KBM-7 (cell line): ENCODE data around the gene CWC27.
A peak's percentile ranks its signal among the peaks of the same experiment; 100 is the strongest.
"Not testable (repeated sequence)": the region's sequence is repeated elsewhere in the genome, so short reads cannot be mapped to it uniquely, and the experiment has no call there.

Source experiments
- DNase-seq: peaks from one replicate; pipeline ENCODE4 v3.0.0-alpha.2; 2015
- in situ Hi-C: fragments of 300-500 bp; cut with MboI; formaldehyde crosslinking; loops from 2 replicates; pipeline ENCODE4 v1.14.3; 2020; ENCODE audit warnings: low sequenced_read_pairs, low pct_unique_long_range_greater_than_20kb, mixed read lengths

Gene CWC27

DNA sequence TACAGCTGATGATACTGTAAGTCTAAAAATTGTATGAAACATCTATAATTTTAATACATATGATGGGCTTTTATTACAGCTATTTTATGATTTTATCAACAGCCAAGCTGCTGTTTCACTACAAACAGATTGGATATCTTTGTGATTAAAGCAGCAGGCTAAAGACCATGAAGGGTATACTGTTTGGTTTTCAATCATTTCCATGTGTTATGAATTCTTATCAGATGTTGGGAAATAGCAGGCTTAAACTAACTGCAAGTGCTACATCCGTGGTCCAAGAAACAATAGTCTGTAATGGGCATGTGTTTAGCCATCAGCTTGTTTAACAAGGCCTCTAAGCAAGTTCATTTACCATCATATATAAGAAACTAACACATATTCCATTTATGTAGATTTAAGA is 107.5 kb downstream of the CWC27 start:
- no peak for DNase-seq
- in situ Hi-C loops: no loop called here

DNA sequence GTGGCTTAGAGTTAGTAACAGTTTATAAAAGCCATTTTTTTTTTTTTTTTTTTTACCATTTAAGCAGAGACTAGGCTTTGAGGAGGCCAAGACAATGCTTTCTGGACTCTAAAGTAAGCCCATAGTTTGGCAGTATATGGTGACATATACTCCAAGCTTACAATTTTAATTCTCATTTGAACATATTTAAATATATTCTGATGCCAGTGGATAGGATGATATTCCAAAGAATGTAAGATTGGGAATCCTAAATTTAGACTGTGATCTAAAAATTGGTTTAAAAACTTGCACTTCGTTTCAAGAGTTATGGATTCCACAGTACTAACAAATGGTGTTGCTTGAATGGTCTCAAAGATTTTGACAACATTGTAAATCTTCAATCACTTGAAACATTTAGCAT is 112.1 kb downstream of the CWC27 start:
- no peak for DNase-seq
- in situ Hi-C loops: no loop called here

DNA sequence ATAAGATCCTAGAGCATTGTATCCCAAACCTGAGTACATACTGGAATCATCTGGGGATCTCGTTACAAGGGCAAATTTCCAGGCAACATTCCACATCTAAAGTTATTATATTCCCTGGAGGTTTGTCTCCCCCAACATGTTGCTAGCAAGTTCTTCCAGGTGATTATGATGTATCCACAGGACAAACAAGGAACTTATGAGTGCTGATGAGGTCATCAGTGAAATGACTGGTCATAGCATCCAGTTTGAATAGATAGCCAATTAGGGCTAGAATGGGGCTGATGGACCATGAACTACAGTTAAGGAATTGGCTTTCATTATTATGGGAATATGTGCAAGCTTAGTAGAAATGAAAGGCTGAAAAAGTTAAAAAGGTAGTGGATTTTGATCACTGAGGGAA is 115.2 kb downstream of the CWC27 start:
- in situ Hi-C loops: no loop called here
- no peak for DNase-seq

DNA sequence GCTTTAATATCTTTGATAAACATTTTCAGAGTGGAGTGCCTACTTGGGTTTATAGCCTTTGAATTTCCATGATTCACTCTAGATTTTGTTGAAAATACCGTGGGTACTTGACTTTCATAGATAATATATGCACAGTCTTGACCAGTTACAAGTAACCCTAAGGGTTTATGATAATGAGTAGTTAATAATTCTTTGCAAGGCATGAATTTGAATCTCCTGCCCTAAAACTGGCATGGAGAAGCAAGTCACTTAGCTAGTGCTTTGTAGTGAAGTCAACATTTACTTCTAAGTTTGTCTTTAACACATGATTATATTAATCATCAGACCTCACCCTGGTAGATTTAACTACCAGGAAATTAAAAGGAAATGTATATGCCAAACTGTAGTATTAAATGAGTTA is 115.8 kb downstream of the CWC27 start:
- in situ Hi-C loops: no loop called here
- no peak for DNase-seq

DNA sequence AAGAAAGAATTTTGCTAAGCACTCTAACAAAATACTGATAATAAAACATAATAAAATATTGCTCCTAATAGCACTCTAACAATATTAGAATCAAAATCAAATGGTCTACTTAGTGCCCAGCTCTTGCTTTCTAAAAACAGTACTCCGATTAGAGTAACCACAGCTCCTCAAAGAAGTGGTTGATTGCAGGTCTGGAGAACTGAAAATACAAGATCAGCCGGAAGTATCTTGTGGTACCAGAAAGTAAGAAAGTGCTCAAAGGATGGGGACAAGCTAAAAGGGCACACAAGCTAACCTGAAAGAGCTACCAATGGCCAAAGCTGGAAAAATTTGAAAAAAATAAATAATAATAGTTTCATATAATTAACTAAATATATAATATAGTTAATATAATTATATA is 119.2 kb downstream of the CWC27 start:
- no peak for DNase-seq
- in situ Hi-C loops: no loop called here

DNA sequence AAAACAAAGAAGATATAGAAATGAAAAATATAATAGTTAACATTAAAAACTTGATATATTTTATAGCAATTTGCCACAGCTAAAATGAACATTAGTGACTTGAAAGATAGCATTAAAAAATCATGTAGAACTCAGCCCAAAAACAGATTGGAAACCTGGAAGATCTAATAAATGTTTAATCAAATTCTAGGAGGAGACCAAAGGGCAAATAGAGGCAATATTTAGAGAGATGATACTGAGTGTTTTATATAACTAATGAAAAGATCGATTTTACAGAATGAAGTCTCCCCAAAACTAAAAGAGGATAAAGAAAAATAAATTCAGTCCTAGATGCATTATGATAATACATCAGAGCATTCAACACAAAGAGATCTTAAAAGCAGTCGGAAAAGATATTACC is 127.0 kb downstream of the CWC27 start:
- no peak for DNase-seq
- in situ Hi-C loops: no loop called here

DNA sequence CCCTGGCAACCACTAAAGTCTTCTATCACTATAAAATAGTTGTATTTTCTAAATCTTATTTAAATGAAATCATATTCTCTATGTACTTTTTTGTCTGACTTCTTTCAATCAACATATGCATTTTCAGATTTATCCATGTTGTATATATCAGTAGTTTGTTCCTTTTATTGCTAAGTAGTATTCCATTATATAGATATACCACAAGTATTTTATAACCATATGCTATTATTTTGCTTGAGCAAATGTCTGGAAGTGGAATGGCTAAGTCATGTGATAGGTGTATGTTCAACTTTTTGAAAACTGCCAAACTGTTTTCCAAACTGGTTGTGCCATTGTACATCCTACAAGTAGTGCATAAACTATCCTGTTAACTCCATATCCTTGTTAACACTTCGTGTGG is 131.1 kb downstream of the CWC27 start:
- DNase-seq: no peak

DNA sequence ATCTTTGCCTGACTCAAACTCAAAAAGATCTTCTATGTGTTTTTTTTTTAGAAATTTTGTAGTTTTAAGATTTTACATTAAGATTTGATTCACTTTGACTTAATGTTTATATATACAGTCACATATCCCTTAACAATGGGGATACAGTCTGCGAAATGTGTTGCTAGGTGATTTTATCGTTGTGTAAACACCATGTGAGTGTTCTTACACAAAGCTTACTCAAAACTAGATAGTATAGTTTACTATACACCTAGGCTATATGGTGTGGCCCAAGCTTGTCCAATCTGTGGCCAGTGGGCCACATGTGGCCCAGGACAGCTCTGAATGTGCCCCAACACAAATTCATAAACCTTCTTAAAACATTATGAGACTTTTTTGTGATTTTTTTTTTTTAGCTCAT is 131.9 kb downstream of the CWC27 start:
- no peak for DNase-seq
- in situ Hi-C loops: no loop called here

More for the DNA sequence above, 131.1 kb downstream of the CWC27 start:
- in situ Hi-C loops: no loop called here

DNA sequence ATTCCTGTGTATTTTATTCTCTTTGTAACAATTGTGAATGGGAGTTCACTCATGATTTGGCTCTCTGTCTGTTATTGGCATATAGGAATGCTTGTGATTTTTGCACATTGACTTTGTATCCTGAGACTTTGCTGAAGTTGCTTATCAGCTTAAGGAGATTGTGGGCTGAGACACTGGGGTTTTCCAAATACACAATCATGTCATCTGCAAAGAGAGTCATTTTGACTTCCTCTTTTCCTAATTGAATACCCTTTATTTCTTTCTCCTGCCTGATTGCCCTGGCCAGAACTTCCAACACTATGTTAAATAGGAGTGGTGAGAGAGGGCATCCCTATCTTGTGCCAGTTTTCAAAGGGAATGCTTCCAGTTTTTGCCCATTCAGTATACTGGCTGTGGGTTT is 138.7 kb downstream of the CWC27 start:
- in situ Hi-C loops: not testable (repeated sequence)
- peak; percentile 13 for DNase-seq

DNA sequence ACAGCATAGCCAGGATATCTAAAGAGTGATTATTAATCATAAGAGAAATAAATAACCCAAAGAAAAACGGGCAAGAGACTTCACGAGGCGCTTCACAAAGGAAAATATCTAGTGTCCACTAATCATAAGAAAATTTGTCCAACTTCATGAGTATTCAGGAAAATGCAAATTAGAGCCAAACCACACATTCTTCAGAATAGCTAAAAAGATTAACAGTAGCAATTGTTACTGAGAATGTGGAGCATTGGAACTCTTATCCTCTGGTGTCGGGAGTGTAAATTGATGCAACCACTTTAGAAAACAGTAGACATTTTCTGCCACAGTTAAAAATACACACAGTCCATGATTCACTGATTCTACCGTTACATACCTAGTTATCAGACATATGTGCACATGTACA is 145.7 kb downstream of the CWC27 start:
- DNase-seq: no peak
- in situ Hi-C loops: no loop called here

DNA sequence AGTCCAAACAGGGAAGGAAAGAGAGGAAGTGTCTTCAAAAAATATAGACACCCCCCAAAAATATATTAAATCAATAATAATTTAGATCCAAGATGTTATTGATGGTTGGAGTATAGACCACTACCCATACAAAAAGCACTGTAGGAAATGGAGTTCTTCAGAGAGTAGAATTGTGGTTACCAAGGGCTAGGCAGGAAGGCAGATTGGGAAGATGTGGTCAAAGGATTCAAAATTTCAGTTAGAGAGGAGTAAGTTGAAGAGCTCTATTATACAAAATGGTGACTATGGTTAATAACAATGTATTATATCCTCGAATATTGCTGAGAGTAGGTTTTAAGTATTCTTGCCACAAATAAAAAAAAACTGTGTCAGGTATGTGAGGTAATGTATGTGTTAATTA is 149.4 kb downstream of the CWC27 start:
- peak; percentile 32 for DNase-seq
- in situ Hi-C loops: no loop called here

DNA sequence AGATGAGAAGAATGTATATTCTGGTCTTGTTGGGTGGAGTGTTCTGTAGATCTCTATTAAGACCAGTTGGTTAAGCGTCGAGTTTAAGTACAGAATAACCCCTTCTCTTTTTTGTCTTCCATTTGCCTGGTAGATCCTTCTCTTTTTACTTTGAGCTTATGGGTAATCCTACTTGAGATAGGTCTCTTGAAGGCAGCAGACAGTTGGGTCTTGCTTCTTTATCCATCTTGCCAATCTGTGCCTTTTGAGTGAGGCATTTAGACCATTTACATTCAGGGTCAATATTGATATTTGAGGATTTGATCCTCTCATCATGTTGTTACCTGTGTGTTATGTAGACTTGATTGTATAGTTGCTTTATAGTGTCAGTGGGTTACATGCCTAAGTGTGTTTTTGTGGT is 152.7 kb downstream of the CWC27 start:
- in situ Hi-C loops: no loop called here
- no peak for DNase-seq

DNA sequence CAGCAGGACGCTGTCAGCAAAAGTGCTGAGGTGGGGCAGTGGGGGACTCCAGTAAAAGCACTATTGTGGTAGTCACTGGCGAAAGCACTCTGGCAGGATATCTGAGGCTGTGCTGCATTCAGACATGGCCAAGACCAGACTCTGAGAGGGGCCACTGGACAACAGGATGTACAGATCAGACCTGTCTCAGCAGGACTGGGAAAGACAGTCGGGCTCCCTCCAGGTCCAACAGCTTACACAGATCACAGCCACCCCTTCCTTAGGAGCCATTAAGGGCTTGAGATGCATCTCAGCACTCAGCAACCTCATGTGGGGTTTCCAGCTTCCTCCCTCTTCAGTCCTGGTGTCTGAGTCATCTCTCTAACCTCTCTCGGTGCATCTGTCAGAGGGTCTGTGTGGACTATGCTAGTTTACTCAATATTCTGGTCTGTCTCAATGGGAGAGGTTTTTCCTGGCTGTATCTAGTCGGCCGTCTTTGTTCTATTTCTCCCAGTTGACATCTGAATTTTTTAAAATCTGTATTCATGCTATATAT is 154.5 kb downstream of the CWC27 start:
- in situ Hi-C loops: no loop called here
- no peak for DNase-seq

DNA sequence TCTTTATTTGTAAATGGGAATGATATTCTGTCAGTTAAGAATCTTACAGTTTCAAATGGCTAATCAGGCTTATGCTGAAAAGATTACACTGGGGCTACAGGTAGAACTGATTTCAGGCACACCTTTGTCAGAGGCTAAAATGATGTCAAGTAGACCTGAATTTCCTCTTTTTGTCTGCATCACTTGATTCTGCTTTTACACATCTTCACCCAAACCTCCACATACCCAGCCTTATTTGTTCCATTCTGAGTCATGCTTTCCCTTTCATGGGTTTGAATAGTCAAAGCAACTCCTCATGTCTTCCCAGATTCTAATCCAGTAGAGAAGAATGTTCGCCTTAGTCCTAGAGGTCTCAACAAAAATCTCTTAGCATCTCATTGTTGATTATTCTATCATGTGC is 156.4 kb downstream of the CWC27 start:
- in situ Hi-C loops: no loop called here
- DNase-seq: no peak

DNA sequence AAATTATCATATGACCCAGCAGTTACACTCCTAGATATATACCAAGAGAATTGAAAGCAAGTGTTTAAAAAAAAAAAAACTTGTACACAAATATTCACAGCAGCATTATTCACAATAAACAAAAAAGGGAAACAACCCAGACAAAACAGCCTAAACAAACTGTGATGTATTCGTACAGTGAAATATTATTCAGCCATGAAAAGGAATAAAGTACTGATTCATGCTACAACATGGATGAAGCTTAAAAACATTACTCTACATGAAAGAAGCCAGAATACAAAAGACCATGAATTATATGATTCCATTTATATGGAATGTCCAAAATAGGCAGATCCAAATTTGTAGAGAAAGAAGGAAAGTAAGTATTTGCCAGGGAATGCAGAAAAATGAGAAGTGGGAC is 161.1 kb downstream of the CWC27 start:
- DNase-seq: no peak
- in situ Hi-C loops: no loop called here

DNA sequence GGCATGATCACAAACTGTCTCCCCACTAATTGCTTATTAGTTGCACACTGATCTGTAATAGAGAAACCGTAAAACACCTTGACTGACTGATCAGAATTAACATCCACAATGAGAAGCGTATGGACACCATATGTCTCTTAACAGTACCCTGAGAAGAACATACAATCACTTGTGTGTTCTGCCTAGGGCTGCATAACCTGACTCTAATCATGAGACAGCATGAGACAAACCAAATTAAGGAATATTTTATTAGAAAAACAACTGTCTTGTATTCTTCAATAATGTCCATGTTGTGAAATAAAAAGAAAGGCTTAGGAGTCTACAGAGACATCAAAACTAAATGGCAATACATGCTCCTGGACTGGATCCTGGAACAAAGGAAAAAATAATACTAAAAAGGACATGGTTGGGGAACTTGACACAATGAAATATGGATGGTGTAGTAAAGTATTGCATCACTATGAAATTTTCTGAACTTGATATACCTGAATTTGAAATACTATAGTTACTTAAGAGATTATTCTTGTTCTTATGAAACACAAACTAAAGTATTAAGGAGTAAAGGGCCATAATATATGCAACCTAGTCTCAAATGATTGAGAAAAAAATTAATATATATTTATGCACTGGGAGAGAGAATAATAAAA is 162.1 kb downstream of the CWC27 start:
- DNase-seq: no peak
- in situ Hi-C loops: no loop called here

DNA sequence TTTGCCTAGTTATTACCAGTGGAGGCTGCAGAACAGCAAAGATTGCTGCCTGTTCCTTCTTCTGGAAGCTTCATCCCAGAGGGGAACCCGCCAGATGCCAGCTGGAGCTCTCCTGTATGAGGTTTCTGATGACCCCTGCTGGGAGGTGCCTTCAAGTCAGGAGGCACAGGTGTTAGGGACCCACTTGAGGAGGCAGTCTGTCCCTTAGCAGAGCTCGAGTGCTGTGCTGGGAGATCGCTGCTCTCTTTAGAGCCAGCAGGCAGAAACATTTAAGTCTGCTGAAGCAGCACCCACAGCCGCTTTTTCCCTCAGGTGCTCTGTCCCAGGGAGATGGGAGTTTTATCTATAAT is 170.7 kb downstream of the CWC27 start:
- DNase-seq, in situ Hi-C loops: not testable (repeated sequence)

DNA sequence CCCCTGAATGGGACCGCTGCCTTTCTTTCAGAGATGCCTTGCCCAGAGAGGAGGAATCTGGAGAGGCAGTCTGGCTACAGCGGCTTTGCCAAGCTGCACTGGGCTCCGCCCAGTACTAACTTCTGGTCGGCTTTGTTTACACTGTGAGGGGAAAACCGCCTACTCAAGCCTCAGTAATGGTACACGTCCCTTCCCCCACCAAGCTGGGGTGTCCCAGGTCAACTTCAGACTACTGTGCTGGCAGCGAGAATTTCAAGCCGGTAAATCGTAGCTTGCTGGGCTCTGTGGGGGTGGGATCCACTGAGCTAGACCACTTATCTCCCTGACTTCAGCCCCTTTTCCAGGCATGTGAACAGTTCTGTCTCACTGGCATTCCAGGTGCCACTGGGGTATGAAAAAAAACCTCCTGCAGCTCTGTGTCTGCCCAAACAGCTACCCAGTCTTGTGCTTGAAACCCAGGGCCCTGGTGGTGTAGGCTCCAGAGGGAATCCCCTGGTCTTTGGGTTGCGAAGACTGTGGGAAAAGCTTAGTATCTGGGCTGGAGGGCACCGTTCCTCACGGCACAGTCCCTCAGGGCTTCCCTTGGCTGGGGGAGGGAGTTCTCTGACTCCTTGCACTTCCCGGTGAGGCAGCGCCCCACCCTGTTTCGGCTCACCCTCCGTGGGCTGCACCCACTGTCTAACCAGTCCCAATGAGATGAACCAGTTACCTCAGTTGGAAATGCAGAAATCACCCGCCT is 171.2 kb downstream of the CWC27 start:
- in situ Hi-C loops: no loop called here
- no peak for DNase-seq

DNA sequence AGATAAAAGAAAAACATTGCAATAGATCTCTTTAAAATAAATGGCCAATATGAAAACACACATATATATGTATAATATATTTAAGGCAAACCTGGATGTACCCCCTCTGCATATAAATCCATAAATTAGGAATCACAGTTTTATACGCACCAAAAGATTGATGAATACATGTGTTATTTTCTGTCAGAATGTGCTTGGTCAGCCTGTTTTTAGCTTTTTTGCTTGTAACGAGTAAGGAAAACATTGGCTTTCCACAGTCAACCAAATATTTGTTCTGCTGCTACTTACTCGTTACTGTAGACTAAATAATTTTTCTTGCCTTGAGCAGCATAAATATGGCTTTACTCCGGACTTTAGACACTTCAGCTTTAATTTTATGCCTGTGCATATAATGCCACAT is 173.7 kb downstream of the CWC27 start:
- no peak for DNase-seq
- in situ Hi-C loops: no loop called here

DNA sequence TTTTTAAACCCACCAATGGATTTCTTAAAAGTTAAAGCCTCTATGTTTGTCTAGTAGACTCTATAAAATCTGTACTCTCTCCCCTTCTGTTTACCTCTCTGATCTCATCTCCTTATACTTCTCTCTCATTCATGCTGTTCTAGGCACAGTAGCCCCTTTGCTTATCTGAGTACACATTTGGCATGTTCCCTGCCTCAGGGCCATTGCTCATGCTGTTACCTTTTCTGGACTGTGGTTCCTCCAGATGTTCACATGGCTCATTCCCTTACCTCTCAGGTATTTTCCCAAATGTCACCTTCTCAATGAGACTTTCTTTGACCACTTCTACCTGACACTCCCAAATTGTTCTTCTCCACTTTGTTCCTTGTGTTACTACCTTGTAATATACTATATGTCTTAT is 176.1 kb downstream of the CWC27 start:
- in situ Hi-C loops: no loop called here
- no peak for DNase-seq

DNA sequence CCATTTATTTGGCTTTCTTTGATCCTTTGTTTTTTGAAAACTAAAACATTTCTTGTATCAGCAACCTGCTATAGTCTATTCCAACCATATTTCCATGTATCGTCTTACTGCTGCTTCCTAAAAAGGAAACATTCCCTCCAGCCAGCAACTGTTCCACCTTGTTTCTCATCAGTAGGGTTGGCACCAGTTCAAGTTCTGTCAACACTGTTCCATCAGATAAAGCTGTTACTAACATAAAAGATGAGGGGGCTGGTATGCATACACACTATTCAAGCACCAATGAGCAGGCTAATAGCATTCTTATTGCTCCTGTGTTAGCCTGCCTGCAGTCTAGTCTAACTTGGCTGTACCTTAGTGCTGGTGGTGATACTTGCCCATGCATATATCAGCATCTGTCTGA is 178.3 kb downstream of the CWC27 start:
- no peak for DNase-seq
- in situ Hi-C loops: no loop called here
